ENCODE measurements around the gene PGPEP1. TPM values are rescaled to one million over a fixed set of nuclear protein-coding genes. Genes with fewer than 3 reads are reported as not detected.

PGPEP1 gene
- total and polyA plus RNA-seq, 8 donors = 16.1 to 39.5 (median 20.7) TPM

- peaks cover 12 to 78% of the 10 kb centered on the region in 2 donors for H3K4me1 ChIP-seq
- TF ChIP-seq CTCF (IDR thresholded peaks at IDR 0.05) = peak; percentile 99
- ATAC-seq (peak; percentile 70), DNase-seq (peak; percentile 72 to 97 (median 87))
- intact Hi-C loops (cut with DNase I) = no loop called here
- H3K36me3 ChIP-seq = peaks cover 0 to 38% of the 10 kb centered on the region in 2 donors
- no peaks in the 10 kb centered on the region for H3K9me3 ChIP-seq
- H3K27me3 ChIP-seq = no peaks in the 10 kb centered on the region
- H3K27ac ChIP-seq = peak overlapping the region; percentile 52 to 80
- peak overlapping the region; percentile 33 to 43 for H3K4me3 ChIP-seq
These were observed 47.9 kb downstream of the PGPEP1 start for GRCh38 chr19:18388100-18388959.

- peak overlapping the region in 1 of 2 donors; percentile 52 for H3K27ac ChIP-seq
- H3K27me3 ChIP-seq = no peaks in the 10 kb centered on the region
- no peak for TF ChIP-seq CTCF (IDR thresholded peaks at IDR 0.05)
- peaks cover 12 to 84% of the 10 kb centered on the region in 2 donors for H3K4me1 ChIP-seq
- intact Hi-C loops (cut with DNase I) = no loop called here
- DNase-seq (no peak), ATAC-seq (no peak)
- H3K36me3 ChIP-seq = peaks cover 0 to 38% of the 10 kb centered on the region in 2 donors
- H3K9me3 ChIP-seq = no peaks in the 10 kb centered on the region
- peak overlapping the region in 1 of 2 donors; percentile 43 for H3K4me3 ChIP-seq
These were observed 48.7 kb downstream of the PGPEP1 start for GRCh38 chr19:18388960-18389725.

- no peak overlapping the region for H3K27ac ChIP-seq
- ATAC-seq = no peak
- peaks cover 0 to 44% of the 10 kb centered on the region in 2 donors for H3K36me3 ChIP-seq
- no peak overlapping the region for H3K4me3 ChIP-seq
- peaks cover 12 to 88% of the 10 kb centered on the region in 2 donors for H3K4me1 ChIP-seq
- no peaks in the 10 kb centered on the region for H3K27me3 ChIP-seq
- H3K9me3 ChIP-seq = no peaks in the 10 kb centered on the region
- TF ChIP-seq CTCF (IDR thresholded peaks at IDR 0.05) = no peak
- intact Hi-C loops (cut with DNase I) = no loop called here
- DNase-seq = no peak
These were observed 49.3 kb downstream of the PGPEP1 start for GRCh38 chr19:18389726-18390064.

- no peak for ATAC-seq
- TF ChIP-seq CTCF (IDR thresholded peaks at IDR 0.05) = no peak
- intact Hi-C loops (cut with DNase I) = no loop called here
These were observed 49.9 kb downstream of the PGPEP1 start for GRCh38 chr19:18390065-18390907.

More at GRCh38 chr19:18390065-18390907, 49.9 kb downstream of the PGPEP1 start:
- DNase-seq = no peak
- no peaks in the 10 kb centered on the region for H3K9me3 ChIP-seq
- no peaks in the 10 kb centered on the region for H3K27me3 ChIP-seq
- H3K27ac ChIP-seq = no peak overlapping the region
- H3K4me3 ChIP-seq = no peak overlapping the region
- peaks cover 0 to 45% of the 10 kb centered on the region in 2 donors for H3K36me3 ChIP-seq
- peaks cover 12 to 89% of the 10 kb centered on the region in 2 donors for H3K4me1 ChIP-seq
